ENCODE results near the gene PAQR5.

The PAQR5 gene

GRCh38 chr15:69424748-69425413 lies 126.2 kb downstream of the PAQR5 start:
- H3K4me3 ChIP-seq (replicated peaks; ENCODE audit: low read depth, low read length): no peak overlapping the region
- no peak for TF ChIP-seq CTCF (IDR thresholded peaks at IDR 0.05; ENCODE audit: insufficient read depth, low read length, poor library complexity, severe bottlenecking)
- H3K27me3 ChIP-seq (replicated peaks; ENCODE audit: control insufficient read depth, insufficient read depth, low read length): no peaks in the 10 kb centered on the region
- DNase-seq (ENCODE audit: extremely low read depth, insufficient read length): no peak
- peaks cover 14% of the 10 kb centered on the region for H3K36me3 ChIP-seq (ENCODE audit: control insufficient read depth, insufficient read depth, low read length)

GRCh38 chr15:69433831-69434230 lies 135.1 kb downstream of the PAQR5 start:
- no peak for TF ChIP-seq CTCF (IDR thresholded peaks at IDR 0.05; ENCODE audit: insufficient read depth, low read length, poor library complexity, severe bottlenecking)

GRCh38 chr15:69434238-69434637 lies 135.5 kb downstream of the PAQR5 start:
- no peak for DNase-seq (ENCODE audit: extremely low read depth, insufficient read length)
- Histone ChIP-seq H3K27me3 (replicated peaks; ENCODE audit: control insufficient read depth, insufficient read depth, low read length) (no peaks in the 10 kb centered on the region), H3K4me3 (replicated peaks; ENCODE audit: low read depth, low read length) (no peak overlapping the region), H3K36me3 (ENCODE audit: control insufficient read depth, insufficient read depth, low read length) (peaks cover 6% of the 10 kb centered on the region)
- no peak for TF ChIP-seq CTCF (IDR thresholded peaks at IDR 0.05; ENCODE audit: insufficient read depth, low read length, poor library complexity, severe bottlenecking)

More at GRCh38 chr15:69433831-69434230, 135.1 kb downstream of the PAQR5 start:
- no peak overlapping the region for H3K4me3 ChIP-seq (replicated peaks; ENCODE audit: low read depth, low read length)
- no peaks in the 10 kb centered on the region for H3K27me3 ChIP-seq (replicated peaks; ENCODE audit: control insufficient read depth, insufficient read depth, low read length)
- no peak for DNase-seq (ENCODE audit: extremely low read depth, insufficient read length)
- H3K36me3 ChIP-seq (ENCODE audit: control insufficient read depth, insufficient read depth, low read length): peaks cover 6% of the 10 kb centered on the region

- Histone ChIP-seq H3K36me3 (ENCODE audit: control insufficient read depth, insufficient read depth, low read length) (peaks cover 5% of the 10 kb centered on the region), H3K4me3 (replicated peaks; ENCODE audit: low read depth, low read length) (no peak overlapping the region), H3K27me3 (replicated peaks; ENCODE audit: control insufficient read depth, insufficient read depth, low read length) (no peaks in the 10 kb centered on the region)
- no peak for TF ChIP-seq CTCF (IDR thresholded peaks at IDR 0.05; ENCODE audit: insufficient read depth, low read length, poor library complexity, severe bottlenecking)
- no peak for DNase-seq (ENCODE audit: extremely low read depth, insufficient read length)
Measured at GRCh38 chr15:69434679-69435078, 136.0 kb downstream of the PAQR5 start.

GRCh38 chr15:69435985-69436384 lies 137.3 kb downstream of the PAQR5 start:
- Histone ChIP-seq H3K36me3 (ENCODE audit: control insufficient read depth, insufficient read depth, low read length) (peaks cover 5% of the 10 kb centered on the region), H3K4me3 (replicated peaks; ENCODE audit: low read depth, low read length) (no peak overlapping the region), H3K27me3 (replicated peaks; ENCODE audit: control insufficient read depth, insufficient read depth, low read length) (no peaks in the 10 kb centered on the region)
- TF ChIP-seq CTCF (IDR thresholded peaks at IDR 0.05; ENCODE audit: insufficient read depth, low read length, poor library complexity, severe bottlenecking): no peak
- DNase-seq (ENCODE audit: extremely low read depth, insufficient read length): no peak

GRCh38 chr15:69436951-69437350 lies 138.2 kb downstream of the PAQR5 start:
- peaks cover 5% of the 10 kb centered on the region for H3K36me3 ChIP-seq (ENCODE audit: control insufficient read depth, insufficient read depth, low read length)
- H3K27me3 ChIP-seq (replicated peaks; ENCODE audit: control insufficient read depth, insufficient read depth, low read length): no peaks in the 10 kb centered on the region
- no peak for TF ChIP-seq CTCF (IDR thresholded peaks at IDR 0.05; ENCODE audit: insufficient read depth, low read length, poor library complexity, severe bottlenecking)
- no peak overlapping the region for H3K4me3 ChIP-seq (replicated peaks; ENCODE audit: low read depth, low read length)
- no peak for DNase-seq (ENCODE audit: extremely low read depth, insufficient read length)

Data from GM06990 (cell line).